Measurements from ENCODE around the gene TNS4.
"Not testable (repeated sequence)": the region's sequence is repeated elsewhere in the genome, so short reads cannot be mapped to it uniquely, and the experiment has no call there.

Gene TNS4

GRCh38 chr17:40501499-40501911 is at the start of gene TNS4:
TNS4 (minus strand) TSS chr17:40501623; CDS start chr17:40496425, 5,198 bp downstream.
- DNase-seq (ENCODE audit: insufficient read length, low spot score) = no peak
- FAIRE-seq = no peak

GRCh38 chr17:40550608-40551007 is 49.2 kb upstream of the TNS4 start:
- FAIRE-seq (no peak), DNase-seq (ENCODE audit: insufficient read length, low spot score) (no peak)

- FAIRE-seq = no peak
- peak; percentile 67 for DNase-seq (ENCODE audit: insufficient read length, low spot score)
Measured at GRCh38 chr17:40548982-40549685, 47.7 kb upstream of the TNS4 start.

GRCh38 chr17:40548491-40548981 is 47.1 kb upstream of the TNS4 start:
- FAIRE-seq = no peak
- DNase-seq (ENCODE audit: insufficient read length, low spot score) = no peak

- no peak for FAIRE-seq
Measured at GRCh38 chr17:40547785-40548478, 46.5 kb upstream of the TNS4 start.

GRCh38 chr17:40547079-40547784 is 45.8 kb upstream of the TNS4 start:
- FAIRE-seq (no peak), DNase-seq (ENCODE audit: insufficient read length, low spot score) (no peak)

More at GRCh38 chr17:40547785-40548478, 46.5 kb upstream of the TNS4 start:
- no peak for DNase-seq (ENCODE audit: insufficient read length, low spot score)

- DNase-seq (ENCODE audit: insufficient read length, low spot score) = not testable (repeated sequence)
Measured at GRCh38 chr17:40546497-40546896, 45.1 kb upstream of the TNS4 start.

GRCh38 chr17:40545660-40546059 is 44.2 kb upstream of the TNS4 start:
- no peak for FAIRE-seq

More at GRCh38 chr17:40546497-40546896, 45.1 kb upstream of the TNS4 start:
- FAIRE-seq = not testable (repeated sequence)

GRCh38 chr17:40542558-40543411 is 41.4 kb upstream of the TNS4 start:
- DNase-seq (ENCODE audit: insufficient read length, low spot score) (peak; percentile 79), FAIRE-seq (peak; percentile 73)

More at GRCh38 chr17:40545660-40546059, 44.2 kb upstream of the TNS4 start:
- DNase-seq (ENCODE audit: insufficient read length, low spot score) = no peak

- FAIRE-seq (no peak), DNase-seq (ENCODE audit: insufficient read length, low spot score) (no peak)
Measured at GRCh38 chr17:40541873-40542557, 40.6 kb upstream of the TNS4 start.

GRCh38 chr17:40541060-40541872 is 39.8 kb upstream of the TNS4 start:
- FAIRE-seq (peak; percentile 95), DNase-seq (ENCODE audit: insufficient read length, low spot score) (no peak)

GRCh38 chr17:40540448-40540847 is 39.0 kb upstream of the TNS4 start:
- DNase-seq (ENCODE audit: insufficient read length, low spot score) (no peak), FAIRE-seq (peak; percentile 52)

- DNase-seq (ENCODE audit: insufficient read length, low spot score) (no peak), FAIRE-seq (no peak)
Measured at GRCh38 chr17:40539711-40540411, 38.4 kb upstream of the TNS4 start.

- no peak for DNase-seq (ENCODE audit: insufficient read length, low spot score)
- no peak for FAIRE-seq
Measured at GRCh38 chr17:40538936-40539705, 37.7 kb upstream of the TNS4 start.

- DNase-seq (ENCODE audit: insufficient read length, low spot score) (no peak), FAIRE-seq (no peak)
Measured at GRCh38 chr17:40538019-40538935, 36.9 kb upstream of the TNS4 start.

Data from HTR-8/SVneo (cell line).